SU-DHL-6 (cell line): ENCODE measurements around the gene PRDM15.

Source experiments
- H2AFZ ChIP-seq: fragments of 200-600 bp; sonication (generic); 2 replicates; pipeline ENCODE4 v1.6.1; 2014; ENCODE audit warnings: low read depth, mild to moderate bottlenecking, moderate library complexity, mixed read lengths, antibody characterized with exemption, low read length; ENCODE audit not compliant: severe bottlenecking
- H3F3A ChIP-seq: fragments of 200-600 bp; shearing (Covaris generic); 2 replicates; pipeline ENCODE4 v1.6.0; 2016; ENCODE audit warnings: antibody characterized with exemption, mild to moderate bottlenecking; ENCODE audit not compliant: insufficient read depth
- H3K27ac ChIP-seq: fragments of 200-600 bp; sonication (generic); 2 replicates; pipeline ENCODE4 v1.5.1; 2016; ENCODE audit warnings: low read depth, mild to moderate bottlenecking, low read length, moderate library complexity, mixed read lengths
- H3K27me3 ChIP-seq: fragments of 200-600 bp; sonication (generic), shearing (Covaris generic); 2 replicates; pipeline ENCODE4 v1.6.0; 2014; ENCODE audit warnings: mild to moderate bottlenecking, low read length
- H3K36me3 ChIP-seq: fragments of 200-600 bp; sonication (generic); 2 replicates; pipeline ENCODE4 v1.6.1; 2014; ENCODE audit warnings: mild to moderate bottlenecking, low read length, mixed read lengths
- H3K4me2 ChIP-seq: fragments of 300-600, 200-600 bp; shearing (Covaris generic), sonication (generic); 2 replicates; pipeline ENCODE4 v1.6.0; 2014; ENCODE audit warnings: low read length, low read depth, mild to moderate bottlenecking; ENCODE audit not compliant: poor library complexity, severe bottlenecking
- H3K4me3 ChIP-seq: fragments of 200-600 bp; sonication (generic); 2 replicates; pipeline ENCODE4 v1.5.1; 2014; ENCODE audit warnings: antibody characterized with exemption, low read length, mild to moderate bottlenecking, mixed read lengths; ENCODE audit not compliant: insufficient read depth, poor library complexity, severe bottlenecking
- H3K79me2 ChIP-seq: fragments of 200-600 bp; sonication (generic); 2 replicates; pipeline ENCODE4 v1.6.1; 2014; ENCODE audit warnings: mild to moderate bottlenecking, low read length, moderate library complexity; ENCODE audit not compliant: insufficient read depth
- H3K9ac ChIP-seq: fragments of 200-600 bp; sonication (generic); 2 replicates; pipeline ENCODE4 v1.7.0; 2014; ENCODE audit warnings: mild to moderate bottlenecking, low read length
- H3K9me2 ChIP-seq: fragments of 200-600 bp; sonication (generic); replicated peaks from 2 replicates; pipeline ENCODE4 v1.6.1; 2014; ENCODE audit warnings: low read length; ENCODE audit not compliant: insufficient read depth
- H3K9me3 ChIP-seq: fragments of 200-600 bp; sonication (generic); 2 replicates; pipeline ENCODE4 v1.6.1; 2014; ENCODE audit warnings: low read length, mixed read lengths; ENCODE audit not compliant: insufficient read depth
- H4K20me1 ChIP-seq: fragments of 200-600 bp; sonication (generic); 2 replicates; pipeline ENCODE4 v1.6.1; 2014; ENCODE audit warnings: low read depth, mild to moderate bottlenecking, antibody characterized with exemption, low read length, moderate library complexity, mixed read lengths
- EZH2phosphoT487 ChIP-seq: fragments of 200-600 bp; sonication (generic), shearing (Covaris generic); conservative IDR thresholded peaks from 2 replicates; pipeline ENCODE4 v1.6.1; 2018; ENCODE audit warnings: mild to moderate bottlenecking, antibody characterized with exemption, low read length, moderate library complexity, mixed read lengths
- TF ChIP-seq, protein P1 (sequence below): fragments of 200-600 bp; sonication (generic); IDR thresholded peaks from one replicate; pipeline ENCODE4 v1.5.1; 2017; ENCODE audit warnings: antibody characterized with exemption, mild to moderate bottlenecking, low read length, moderate library complexity; ENCODE audit not compliant: insufficient read depth, poor library complexity, severe bottlenecking

Gene PRDM15

DNA sequence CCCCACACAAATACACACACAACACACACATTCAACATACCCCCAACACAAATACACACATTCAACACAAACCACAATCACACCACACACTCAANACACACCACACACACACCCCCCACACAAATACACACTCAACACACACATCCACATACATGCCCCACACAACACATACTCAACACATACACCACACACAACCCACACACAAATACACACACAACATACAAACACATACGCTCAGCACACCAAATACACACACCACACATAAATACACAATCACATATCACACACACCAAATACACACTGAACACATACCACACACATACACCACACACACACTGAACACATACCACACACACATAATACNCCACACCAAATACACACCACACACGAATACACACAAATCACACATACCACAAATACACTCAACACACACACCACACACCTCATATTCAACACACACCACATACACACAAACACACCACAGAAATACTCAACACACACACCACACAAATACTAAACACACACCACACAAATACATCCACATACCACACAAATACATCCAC, 48.9 kb downstream of the PRDM15 start:
- Histone ChIP-seq H4K20me1 (peaks cover 14% of the 10 kb centered on the region; the same call in 1 of the 2 replicates), H3K79me2 (peaks cover 78% of the 10 kb centered on the region), H3K36me3 (peaks cover 10% of the 10 kb centered on the region), H3F3A (peaks cover 36% of the 10 kb centered on the region), H3K4me2 (peak overlapping the region; percentile 4), H3K4me3 (no peak overlapping the region), H2AFZ (no peak overlapping the region), H3K9me2 (no peaks in the 10 kb centered on the region), H3K9ac (no peak overlapping the region), H3K9me3 (no peaks in the 10 kb centered on the region), H3K27me3 (no peaks in the 10 kb centered on the region), H3K27ac (no peak overlapping the region)
- TF ChIP-seq EZH2phosphoT487: no peak
- TF ChIP-seq, protein P1, sequence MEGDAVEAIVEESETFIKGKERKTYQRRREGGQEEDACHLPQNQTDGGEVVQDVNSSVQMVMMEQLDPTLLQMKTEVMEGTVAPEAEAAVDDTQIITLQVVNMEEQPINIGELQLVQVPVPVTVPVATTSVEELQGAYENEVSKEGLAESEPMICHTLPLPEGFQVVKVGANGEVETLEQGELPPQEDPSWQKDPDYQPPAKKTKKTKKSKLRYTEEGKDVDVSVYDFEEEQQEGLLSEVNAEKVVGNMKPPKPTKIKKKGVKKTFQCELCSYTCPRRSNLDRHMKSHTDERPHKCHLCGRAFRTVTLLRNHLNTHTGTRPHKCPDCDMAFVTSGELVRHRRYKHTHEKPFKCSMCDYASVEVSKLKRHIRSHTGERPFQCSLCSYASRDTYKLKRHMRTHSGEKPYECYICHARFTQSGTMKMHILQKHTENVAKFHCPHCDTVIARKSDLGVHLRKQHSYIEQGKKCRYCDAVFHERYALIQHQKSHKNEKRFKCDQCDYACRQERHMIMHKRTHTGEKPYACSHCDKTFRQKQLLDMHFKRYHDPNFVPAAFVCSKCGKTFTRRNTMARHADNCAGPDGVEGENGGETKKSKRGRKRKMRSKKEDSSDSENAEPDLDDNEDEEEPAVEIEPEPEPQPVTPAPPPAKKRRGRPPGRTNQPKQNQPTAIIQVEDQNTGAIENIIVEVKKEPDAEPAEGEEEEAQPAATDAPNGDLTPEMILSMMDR: no peak

DNA sequence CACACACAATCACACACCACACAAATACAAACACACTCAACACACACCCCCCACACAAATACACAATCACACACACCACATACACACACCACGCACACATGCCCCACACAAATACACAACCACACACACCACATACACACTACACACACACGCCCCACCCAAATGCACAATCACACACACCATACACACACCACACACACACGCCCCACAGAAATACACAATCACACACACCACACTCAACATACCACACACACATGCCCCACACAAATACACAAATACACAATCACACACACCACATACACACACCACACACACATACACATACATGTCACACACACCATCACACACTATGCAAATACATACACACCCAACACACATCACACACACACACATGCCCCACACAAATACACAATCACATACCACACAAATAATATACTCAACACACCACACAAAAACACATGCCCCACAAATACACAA, 50.2 kb downstream of the PRDM15 start:
- H3K9me2 ChIP-seq: no peaks in the 10 kb centered on the region
- peaks cover 14% of the 10 kb centered on the region; the same call in 1 of the 2 replicates for H4K20me1 ChIP-seq
- no peak overlapping the region for H3K9ac ChIP-seq
- H3K4me3 ChIP-seq: no peak overlapping the region
- H3F3A ChIP-seq: peaks cover 25% of the 10 kb centered on the region
- no peak for TF ChIP-seq EZH2phosphoT487
- TF ChIP-seq, protein P1: no peak
- H3K79me2 ChIP-seq: peaks cover 65% of the 10 kb centered on the region
- no peaks in the 10 kb centered on the region for H3K9me3 ChIP-seq
- H3K4me2 ChIP-seq: peak overlapping the region; percentile 1
- H3K27me3 ChIP-seq: no peaks in the 10 kb centered on the region
- H2AFZ ChIP-seq: no peak overlapping the region
- peaks cover 6% of the 10 kb centered on the region; the same call in 1 of the 2 replicates for H3K36me3 ChIP-seq
- H3K27ac ChIP-seq: peak overlapping the region; percentile 34

DNA sequence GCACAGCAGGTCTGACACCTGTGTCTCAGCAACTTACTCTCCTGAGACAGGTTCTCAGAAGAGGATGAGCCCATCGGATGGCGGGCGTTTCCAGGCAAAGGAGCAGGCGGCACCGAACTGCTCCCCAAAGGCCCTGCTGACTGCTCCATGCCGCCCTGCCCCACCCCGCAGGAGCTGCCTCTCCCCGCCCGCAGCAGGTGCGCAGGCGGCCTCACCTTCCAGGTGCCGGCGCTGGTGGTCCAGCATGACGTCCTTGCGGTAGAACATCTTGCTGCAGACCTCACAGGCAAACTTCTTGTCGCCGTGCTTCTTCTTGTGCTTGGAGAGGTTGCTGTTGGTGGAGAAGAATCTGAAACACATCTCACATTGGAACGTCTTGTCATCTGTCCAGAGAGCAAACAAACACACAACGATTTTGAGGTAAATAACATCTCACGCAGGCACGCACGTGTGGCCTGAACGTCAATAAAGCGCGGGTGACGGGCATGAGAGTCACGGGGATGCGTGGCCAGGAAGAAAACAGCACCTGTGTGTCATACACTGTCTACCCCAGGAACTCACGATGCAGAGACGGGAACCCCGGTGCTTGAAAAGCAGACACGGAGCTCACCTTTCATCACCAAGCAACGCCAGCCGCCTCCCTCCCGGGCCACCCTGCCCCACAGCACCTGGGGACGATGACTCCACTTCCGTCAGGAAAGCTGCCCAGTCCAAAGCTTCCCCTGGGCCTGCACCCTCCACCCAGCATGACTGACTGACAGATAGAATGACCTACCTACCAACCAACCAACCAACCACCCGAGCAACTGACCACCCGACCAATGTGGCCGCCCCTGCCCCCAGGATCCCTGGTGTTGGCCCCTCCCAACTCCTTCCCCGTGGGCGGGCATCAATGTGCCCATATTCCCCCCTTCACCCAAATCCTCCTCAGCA, 50.9 kb downstream of the PRDM15 start:
- no peak for TF ChIP-seq EZH2phosphoT487
- TF ChIP-seq, protein P1: no peak
- Histone ChIP-seq H2AFZ (no peak overlapping the region), H3K36me3 (peaks cover 11% of the 10 kb centered on the region)

More for the DNA sequence above, 50.9 kb downstream of the PRDM15 start:
- Histone ChIP-seq H3K9ac (no peak overlapping the region), H3K4me2 (peak overlapping the region; percentile 1), H3K27ac (peak overlapping the region; percentile 34), H3K79me2 (peaks cover 59% of the 10 kb centered on the region), H3F3A (peaks cover 18% of the 10 kb centered on the region), H3K4me3 (no peak overlapping the region), H3K27me3 (no peaks in the 10 kb centered on the region), H4K20me1 (peaks cover 14% of the 10 kb centered on the region; the same call in 1 of the 2 replicates), H3K9me2 (no peaks in the 10 kb centered on the region), H3K9me3 (no peaks in the 10 kb centered on the region)
